DND-41 (cell line): ENCODE results near the gene SORL1-AS1.

Source experiments
- ATAC-seq: fragments of 200-7000 bp; cut with Tn5 transposase; 3 replicates; pipeline ENCODE4 v1.9.1; 2021; ENCODE audit warnings: low read depth; ENCODE audit not compliant: insufficient read depth
- DNase-seq: peaks from one replicate; pipeline ENCODE4 v3.0.0-alpha.2; 2020
- H2AFZ ChIP-seq: 2 replicates; pipeline ENCODE4 v1.6.0; 2012; ENCODE audit warnings: low read depth, low read length
- H3K27ac ChIP-seq: 2 replicates; pipeline ENCODE4 v1.5.1; 2012; ENCODE audit warnings: low read length, inconsistent platforms
- H3K27me3 ChIP-seq: fragments of 200-600 bp; sonication (generic); 2 replicates; pipeline ENCODE4 v1.6.0; 2012; ENCODE audit warnings: low read length, mild to moderate bottlenecking, inconsistent platforms; ENCODE audit not compliant: insufficient read depth, poor library complexity
- H3K36me3 ChIP-seq: 2 replicates; pipeline ENCODE4 v1.5.1; 2012; ENCODE audit warnings: low read length, inconsistent platforms; ENCODE audit not compliant: insufficient read depth
- H3K4me1 ChIP-seq: 2 replicates; pipeline ENCODE4 v1.5.1; 2012; ENCODE audit warnings: mild to moderate bottlenecking, low read length; ENCODE audit not compliant: insufficient read depth
- H3K4me2 ChIP-seq: 2 replicates; pipeline ENCODE4 v1.6.0; 2012; ENCODE audit warnings: mild to moderate bottlenecking, moderate library complexity, low read length, inconsistent platforms; ENCODE audit not compliant: insufficient read depth
- H3K4me3 ChIP-seq, 2 experiments: fragments of 200-600 bp in 1 of 2; shearing (Covaris generic) in 1 of 2; 2 replicates each; pipeline ENCODE4 v1.5.1; 2012 to 2016; ENCODE audit warnings: inconsistent platforms in 2 of 2, low read length in 2 of 2, mild to moderate bottlenecking in 2 of 2, low read depth in 1 of 2, moderate library complexity in 1 of 2
- H3K79me2 ChIP-seq: 2 replicates; pipeline ENCODE4 v1.6.0; 2012; ENCODE audit warnings: low read length, inconsistent platforms; ENCODE audit not compliant: insufficient read depth
- H3K9ac ChIP-seq: 2 replicates; pipeline ENCODE4 v1.6.0; 2012; ENCODE audit warnings: low read depth, mild to moderate bottlenecking, inconsistent platforms, low read length, moderate library complexity
- H3K9me3 ChIP-seq: 2 replicates; pipeline ENCODE4 v1.5.1; 2012; ENCODE audit warnings: low read length, moderate library complexity, mild to moderate bottlenecking, inconsistent platforms; ENCODE audit not compliant: insufficient read depth, severe bottlenecking
- H4K20me1 ChIP-seq: 2 replicates; pipeline ENCODE4 v1.6.0; 2012; ENCODE audit warnings: low read length; ENCODE audit not compliant: insufficient read depth
- CTCF ChIP-seq: IDR thresholded peaks from 2 replicates; pipeline ENCODE4 v1.5.1; 2012; ENCODE audit warnings: borderline replicate concordance, low read length, moderate library complexity, mild to moderate bottlenecking; ENCODE audit not compliant: poor library complexity, severe bottlenecking; ENCODE audit errors: extremely low read depth
- EZH2 ChIP-seq: IDR thresholded peaks from 3 replicates; pipeline ENCODE4 v1.6.1; 2012; ENCODE audit warnings: borderline replicate concordance, low read depth, mild to moderate bottlenecking, moderate library complexity, low read length, inconsistent platforms; ENCODE audit not compliant: severe bottlenecking

Gene SORL1-AS1

DNA sequence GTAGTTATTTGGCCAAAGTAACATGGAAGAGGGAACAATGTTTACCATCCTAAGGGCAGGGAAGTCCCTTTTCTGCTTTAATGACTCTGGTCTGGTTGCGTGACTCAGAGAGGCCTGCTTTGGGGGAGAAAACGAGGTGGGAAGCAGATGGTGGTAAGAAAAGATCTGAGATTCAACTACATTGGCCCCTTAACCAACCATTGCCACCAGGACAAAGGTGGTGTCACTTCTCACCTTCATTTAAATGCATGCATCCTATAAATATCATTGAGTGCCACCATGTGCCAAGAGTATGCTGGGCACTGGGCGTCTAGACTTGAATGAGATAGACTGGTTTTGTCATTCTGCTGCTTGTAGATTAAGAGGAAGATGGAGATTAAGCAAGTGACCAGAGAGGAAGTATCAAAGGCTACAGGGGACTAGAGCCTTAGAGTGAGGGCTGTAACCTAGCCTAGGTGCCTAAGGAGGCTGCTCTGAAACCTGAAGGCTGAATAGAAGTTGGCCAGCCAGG lies 4.3 kb downstream of the SORL1-AS1 start:
- peaks cover 18% of the 10 kb centered on the region for H3K79me2 ChIP-seq
- 0 out of 2 replicates have a peak overlapping the region, but pooled peaks have one; percentile 25 for H3K27ac ChIP-seq
- no peaks in the 10 kb centered on the region; the same call in 1 of the 2 replicates for H3K36me3 ChIP-seq
- no peak for ATAC-seq
- no peak for TF ChIP-seq EZH2
- TF ChIP-seq CTCF, result no peak
- no peak overlapping the region for H3K4me3 ChIP-seq
- no peaks in the 10 kb centered on the region for H3K27me3 ChIP-seq
- no peak for DNase-seq
- H4K20me1 ChIP-seq, result no peaks in the 10 kb centered on the region
- H3K4me1 ChIP-seq, result peaks cover 61% of the 10 kb centered on the region
- H3K9ac ChIP-seq, result no peak overlapping the region
- 0 out of 2 replicates have a peak overlapping the region, but pooled peaks have one; percentile 11 for H2AFZ ChIP-seq
- H3K9me3 ChIP-seq, result no peaks in the 10 kb centered on the region
- H3K4me2 ChIP-seq, result no peak overlapping the region

- H3K36me3 ChIP-seq, result no peaks in the 10 kb centered on the region; the same call in 1 of the 2 replicates
- DNase-seq, result no peak
- peaks cover 13% of the 10 kb centered on the region for H3K79me2 ChIP-seq
- no peaks in the 10 kb centered on the region for H4K20me1 ChIP-seq
- H3K4me1 ChIP-seq, result peaks cover 56% of the 10 kb centered on the region
- ATAC-seq, result no peak
- H3K27me3 ChIP-seq, result no peaks in the 10 kb centered on the region
- H3K4me2 ChIP-seq, result no peak overlapping the region
- no peak overlapping the region for H3K27ac ChIP-seq
- TF ChIP-seq CTCF (no peak), EZH2 (no peak)
- H3K9me3 ChIP-seq, result no peaks in the 10 kb centered on the region
- no peak overlapping the region for H3K9ac ChIP-seq
- no peak overlapping the region for H2AFZ ChIP-seq
- no peak overlapping the region for H3K4me3 ChIP-seq
Measured at GRCh38 chr11:121448011-121448410, 4.8 kb downstream of the SORL1-AS1 start.

DNA sequence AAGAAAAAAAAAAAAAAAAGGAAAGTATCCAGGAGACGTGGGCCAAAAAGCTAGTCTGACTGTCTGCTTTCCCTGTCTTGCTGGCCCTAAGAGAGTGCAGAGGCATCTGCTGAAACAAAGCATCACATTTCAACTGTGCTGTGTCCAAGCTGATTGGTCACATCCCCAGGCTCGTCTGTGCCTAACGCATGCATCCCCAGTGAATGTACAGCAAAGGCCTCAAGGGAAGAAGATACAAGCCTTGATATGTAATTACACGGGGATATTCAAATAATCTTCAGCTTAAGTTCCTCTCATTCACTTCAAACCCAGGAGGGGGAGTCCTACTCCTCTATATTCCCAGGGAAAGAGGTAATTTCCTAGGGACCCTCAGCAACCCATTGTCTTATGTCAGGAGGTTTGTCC lies 6.0 kb downstream of the SORL1-AS1 start:
- ATAC-seq, result no peak
- DNase-seq, result no peak
- no peaks in the 10 kb centered on the region for H3K36me3 ChIP-seq
- no peak overlapping the region for H3K9ac ChIP-seq
- H4K20me1 ChIP-seq, result no peaks in the 10 kb centered on the region
- no peak overlapping the region for H3K4me2 ChIP-seq
- H3K79me2 ChIP-seq, result peaks cover 2% of the 10 kb centered on the region; the same call in 1 of the 2 replicates
- no peaks in the 10 kb centered on the region for H3K27me3 ChIP-seq
- H3K4me1 ChIP-seq, result peaks cover 49% of the 10 kb centered on the region
- TF ChIP-seq CTCF (peak; percentile 47), EZH2 (no peak)
- H2AFZ ChIP-seq, result no peak overlapping the region
- no peaks in the 10 kb centered on the region for H3K9me3 ChIP-seq
- H3K27ac ChIP-seq, result peak overlapping the region; percentile 66
- H3K4me3 ChIP-seq, result no peak overlapping the region
